Fibroblast of upper back skin (primary cell): ENCODE data around the gene P2RY2.
"Not testable (repeated sequence)": the region's sequence is repeated elsewhere in the genome, so short reads cannot be mapped to it uniquely, and the experiment has no call there.

Experiments
- DNase-seq: peaks from one replicate; pipeline ENCODE4 v3.0.0-alpha.2; 2013

The P2RY2 gene

GRCh38 chr11:73270016-73270854 lies 52.2 kb downstream of the P2RY2 start:
- no peak for DNase-seq

GRCh38 chr11:73270855-73271477 lies 52.9 kb downstream of the P2RY2 start:
- DNase-seq: no peak

- not testable (repeated sequence) for DNase-seq
Measured at GRCh38 chr11:73271478-73271865, 53.4 kb downstream of the P2RY2 start.

- DNase-seq: no peak
Measured at GRCh38 chr11:73271936-73272679, 54.0 kb downstream of the P2RY2 start, which contains the start of gene P2RY6. P2RY6 (plus strand) TSS chr11:73272338; CDS start chr11:73296519, 24,181 bp downstream.

- no peak for DNase-seq
Measured at GRCh38 chr11:73272680-73273038, 54.6 kb downstream of the P2RY2 start.

GRCh38 chr11:73273222-73273895 lies 55.3 kb downstream of the P2RY2 start:
- no peak for DNase-seq

GRCh38 chr11:73274191-73274590 lies 56.1 kb downstream of the P2RY2 start:
- not testable (repeated sequence) for DNase-seq

- DNase-seq: no peak
Measured at GRCh38 chr11:73274722-73275380, 56.8 kb downstream of the P2RY2 start.

- no peak for DNase-seq
Measured at GRCh38 chr11:73275381-73275750, 57.3 kb downstream of the P2RY2 start.

- DNase-seq: no peak
Measured at GRCh38 chr11:73277467-73277866, 59.4 kb downstream of the P2RY2 start.

GRCh38 chr11:73280626-73281025 lies 62.5 kb downstream of the P2RY2 start:
- no peak for DNase-seq

- DNase-seq: no peak
Measured at GRCh38 chr11:73281201-73281741, 63.2 kb downstream of the P2RY2 start.

GRCh38 chr11:73281796-73282660 lies 63.9 kb downstream of the P2RY2 start:
- no peak for DNase-seq

GRCh38 chr11:73283276-73284000 lies 65.4 kb downstream of the P2RY2 start:
- DNase-seq: no peak

- no peak for DNase-seq
Measured at GRCh38 chr11:73284106-73284505, 66.0 kb downstream of the P2RY2 start.

GRCh38 chr11:73285721-73286120 lies 67.6 kb downstream of the P2RY2 start:
- DNase-seq: no peak
